ENCODE measurements around the gene RNASE8. TPM values are rescaled to one million over a fixed set of nuclear protein-coding genes. Genes with fewer than 3 reads are reported as not detected.

RNASE8 gene
- total RNA-seq, 1 experiment from 2014 or later = not detected

GRCh38 chr14:21058903-21059302, 1.3 kb downstream of the RNASE8 start:
- no peak for ATAC-seq
- intact Hi-C loops (cut with micrococcal nuclease; ENCODE audit: unreplicated experiment) = no loop called here

GRCh38 chr14:21059842-21060613, 2.4 kb downstream of the RNASE8 start:
- H3K4me3 ChIP-seq (ENCODE audit: low read depth in 2 of 2, low read length in 2 of 2) = no peak overlapping the region
- no peak for DNase-seq (ENCODE audit: low read depth, low spot score)
- in situ Hi-C loops (cut with HindIII; ENCODE audit: low pct_unique_long_range_greater_than_20kb, low sequenced_read_pairs) = no loop called here
- no peaks in the 10 kb centered on the region for H3K4me1 ChIP-seq (ENCODE audit: control insufficient read depth, insufficient read depth, low read length)
- H3K27ac ChIP-seq (ENCODE audit: low read length) = no peak overlapping the region
- BruUV-seq (replicated peaks) = no TSS peak
- ChIA-PET CTCF (no interaction called here), POLR2A (no interaction called here)
- H3K27me3 ChIP-seq (ENCODE audit: control insufficient read depth, insufficient read depth, low read length) = no peaks in the 10 kb centered on the region; the same call in none of the 2 replicates
- intact Hi-C loops (cut with micrococcal nuclease; ENCODE audit: unreplicated experiment) = no loop called here
- no peak for TF ChIP-seq REST (IDR thresholded peaks at IDR 0.05; ENCODE audit: insufficient read depth in 1 of 2, low read depth in 2 of 2, low read length in 1 of 2)
- TF ChIP-seq POLR2AphosphoS5 (IDR thresholded peaks at IDR 0.05; ENCODE audit: low read depth, low read length) = no peak
- no peak for TF ChIP-seq TCF7L2 (IDR thresholded peaks at IDR 0.05; ENCODE audit: low read depth, low read length)
- no peak for TF ChIP-seq CTCF (IDR thresholded peaks at IDR 0.05)
- no peak for TF ChIP-seq SIN3A (IDR thresholded peaks at IDR 0.05; ENCODE audit: borderline replicate concordance, insufficient read depth, low read depth, low read length)
- H3K36me3 ChIP-seq (ENCODE audit: control insufficient read depth, insufficient read depth, low read length) = no peaks in the 10 kb centered on the region
- no peak for ATAC-seq
- no peaks in the 10 kb centered on the region for H3K9me3 ChIP-seq (ENCODE audit: control insufficient read depth, insufficient read depth, low read depth, low read length)

More at GRCh38 chr14:21058903-21059302, 1.3 kb downstream of the RNASE8 start:
- BruUV-seq (replicated peaks) = no TSS peak
- DNase-seq (ENCODE audit: low read depth, low spot score) = no peak
- Histone ChIP-seq H3K4me1 (ENCODE audit: control insufficient read depth, insufficient read depth, low read length) (no peaks in the 10 kb centered on the region), H3K36me3 (ENCODE audit: control insufficient read depth, insufficient read depth, low read length) (no peaks in the 10 kb centered on the region), H3K27ac (ENCODE audit: low read length) (no peak overlapping the region), H3K27me3 (ENCODE audit: control insufficient read depth, insufficient read depth, low read length) (no peaks in the 10 kb centered on the region; the same call in none of the 2 replicates), H3K4me3 (ENCODE audit: low read depth in 2 of 2, low read length in 2 of 2) (no peak overlapping the region), H3K9me3 (ENCODE audit: control insufficient read depth, insufficient read depth, low read depth, low read length) (no peaks in the 10 kb centered on the region)
- TF ChIP-seq REST (IDR thresholded peaks at IDR 0.05; ENCODE audit: insufficient read depth in 1 of 2, low read depth in 2 of 2, low read length in 1 of 2) (no peak), POLR2AphosphoS5 (IDR thresholded peaks at IDR 0.05; ENCODE audit: low read depth, low read length) (no peak), CTCF (IDR thresholded peaks at IDR 0.05) (no peak), SIN3A (IDR thresholded peaks at IDR 0.05; ENCODE audit: borderline replicate concordance, insufficient read depth, low read depth, low read length) (no peak), TCF7L2 (IDR thresholded peaks at IDR 0.05; ENCODE audit: low read depth, low read length) (no peak)
- CTCF ChIA-PET = no interaction called here
- in situ Hi-C loops (cut with HindIII; ENCODE audit: low pct_unique_long_range_greater_than_20kb, low sequenced_read_pairs) = no loop called here
- POLR2A ChIA-PET = no interaction called here

All from Panc1 (cell line).